GM10847 (cell line): Measurements from ENCODE around the gene NCLN.

Source experiments
- POLR2A ChIP-seq: IDR thresholded peaks from 2 replicates; pipeline ENCODE4 v1.6.1; 2011; ENCODE audit not compliant: insufficient read length; ENCODE audit errors: extremely low read depth

The NCLN gene

DNA sequence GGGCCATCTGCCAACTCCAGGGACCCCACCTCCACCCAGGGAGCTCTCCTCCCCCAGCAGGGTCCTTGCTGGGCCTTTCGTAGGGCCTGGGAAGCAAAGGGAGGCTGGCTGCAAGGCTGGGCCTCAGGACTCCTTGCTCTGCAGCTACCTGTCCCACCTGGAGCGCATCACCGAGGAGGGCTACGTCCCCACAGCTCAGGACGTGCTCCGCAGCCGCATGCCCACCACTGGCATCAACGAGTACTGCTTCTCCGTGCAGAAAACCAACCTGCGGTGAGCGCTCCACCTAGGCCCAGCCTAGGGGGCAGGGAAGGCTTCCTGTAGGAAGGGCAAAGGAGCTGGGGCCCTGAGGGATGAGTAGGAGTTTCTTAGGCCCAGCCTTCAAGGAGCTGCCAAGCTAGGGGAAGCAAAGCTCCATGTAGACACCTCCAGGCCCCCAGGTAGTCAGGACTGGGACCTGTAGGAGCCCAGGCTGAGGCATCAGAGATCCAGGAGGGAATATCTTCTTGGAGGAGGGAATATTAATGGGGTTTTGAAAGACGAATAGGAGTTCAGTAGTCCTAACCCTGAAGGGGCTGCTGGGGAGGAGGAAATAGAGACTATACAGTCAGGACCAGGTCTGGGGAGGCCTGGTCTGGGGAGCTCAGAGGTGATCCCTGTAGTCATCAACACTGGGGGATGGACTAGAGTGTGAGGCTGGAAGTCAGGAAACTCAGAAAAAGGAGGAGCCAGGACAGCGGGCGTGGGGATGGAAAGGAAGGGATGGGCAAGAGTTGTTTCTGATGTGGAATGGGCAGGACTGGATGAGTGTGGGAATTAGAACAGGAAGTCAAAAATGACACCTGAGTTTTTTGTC, 33.9 kb upstream of the NCLN start:
- TF ChIP-seq POLR2A = no peak

DNA sequence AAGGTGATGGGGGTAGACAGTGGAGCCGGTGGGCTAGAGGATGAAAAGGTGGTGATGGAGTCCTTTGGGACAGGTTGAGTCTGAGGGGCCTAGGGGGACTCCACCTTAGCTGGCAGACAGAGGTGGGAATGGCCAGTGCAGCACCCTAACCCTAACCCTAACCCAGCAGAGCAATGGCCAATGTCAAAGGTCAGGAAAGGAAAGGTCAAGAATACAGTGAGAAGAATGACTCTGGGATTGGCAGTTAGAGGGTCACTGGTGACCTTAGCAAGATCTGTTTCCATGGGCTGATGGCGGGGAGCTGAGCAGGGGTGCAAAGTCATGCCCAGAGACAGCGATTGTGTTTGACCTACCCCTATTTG, 33.3 kb upstream of the NCLN start:
- no peak for TF ChIP-seq POLR2A

DNA sequence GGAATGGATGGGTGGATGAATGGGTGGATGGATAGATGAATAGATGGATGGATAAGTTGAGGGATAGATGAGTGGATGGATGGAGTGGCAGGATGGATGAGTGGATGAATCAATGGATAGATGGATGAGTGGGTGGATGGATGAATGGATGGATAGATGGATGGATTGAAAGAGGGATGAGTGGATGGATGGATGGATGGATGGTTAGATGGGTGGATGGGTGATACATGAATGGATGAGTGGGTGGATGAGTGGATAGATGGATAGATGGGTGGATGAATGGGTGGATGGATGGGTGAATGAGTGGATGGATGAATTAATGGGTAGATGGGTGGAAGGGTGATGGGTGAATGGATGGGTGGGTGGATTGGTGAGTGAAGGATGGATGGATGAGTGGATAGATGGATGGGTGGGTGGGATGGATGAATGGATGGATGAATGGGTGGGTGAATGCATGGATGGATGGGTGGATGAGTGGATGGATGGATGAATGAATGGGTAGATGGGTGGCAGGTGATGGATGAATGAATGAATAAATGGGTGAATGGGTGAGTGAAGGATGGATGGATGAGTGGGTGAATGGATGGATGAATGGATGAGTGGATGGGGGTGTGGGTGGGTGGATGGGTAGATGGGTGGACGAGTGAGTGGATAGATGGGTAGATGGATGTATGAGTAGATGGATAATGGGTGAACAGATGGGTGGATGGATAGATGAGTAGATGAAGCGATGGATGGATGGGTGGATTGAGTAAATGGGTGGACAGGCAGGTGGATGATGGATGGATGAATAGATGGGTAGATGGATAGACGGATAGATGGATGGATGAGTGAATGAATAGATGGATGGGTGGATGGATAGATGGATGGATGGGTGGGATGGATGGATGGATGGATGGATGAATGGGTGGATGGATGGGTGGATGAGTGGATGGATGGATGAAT, 32.2 kb upstream of the NCLN start:
- TF ChIP-seq POLR2A = no peak

DNA sequence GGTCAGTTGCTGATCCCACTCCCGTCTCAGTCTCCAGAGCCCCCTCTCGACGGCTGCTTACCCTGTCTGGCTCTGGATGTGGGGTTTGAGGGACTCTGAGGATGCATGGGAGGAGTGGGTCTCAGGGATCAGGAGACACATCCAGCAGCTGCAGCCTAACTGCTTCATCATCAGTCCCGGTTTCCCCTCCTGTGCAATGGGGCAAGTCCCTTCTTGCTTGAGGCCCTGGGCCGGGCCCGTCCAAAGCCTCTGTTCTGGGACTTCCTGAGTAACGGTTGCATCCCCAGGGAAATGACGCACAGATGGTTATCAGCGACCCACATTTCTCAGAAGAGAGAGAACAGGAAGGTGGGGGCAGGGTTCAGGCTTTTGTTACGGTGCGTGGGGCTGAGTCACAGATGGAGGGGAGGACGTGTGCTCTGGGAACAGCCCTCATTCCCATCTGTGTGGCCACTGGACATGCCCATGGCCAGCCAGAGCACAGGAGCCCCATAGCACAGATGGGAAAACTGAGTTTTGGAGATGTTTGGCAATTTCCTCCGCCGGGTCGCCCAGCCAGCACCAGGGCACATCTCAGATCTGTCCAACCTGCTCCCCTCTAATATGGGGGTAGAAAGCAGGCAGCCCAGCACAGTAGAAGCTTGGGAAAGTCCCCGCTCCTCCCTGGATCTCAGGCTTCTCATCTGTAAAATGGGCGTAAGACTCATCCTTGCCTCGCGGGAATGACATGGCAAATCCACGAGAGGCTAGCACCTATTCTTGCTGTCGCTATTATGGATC, 30.6 kb upstream of the NCLN start:
- TF ChIP-seq POLR2A = peak; percentile 20

DNA sequence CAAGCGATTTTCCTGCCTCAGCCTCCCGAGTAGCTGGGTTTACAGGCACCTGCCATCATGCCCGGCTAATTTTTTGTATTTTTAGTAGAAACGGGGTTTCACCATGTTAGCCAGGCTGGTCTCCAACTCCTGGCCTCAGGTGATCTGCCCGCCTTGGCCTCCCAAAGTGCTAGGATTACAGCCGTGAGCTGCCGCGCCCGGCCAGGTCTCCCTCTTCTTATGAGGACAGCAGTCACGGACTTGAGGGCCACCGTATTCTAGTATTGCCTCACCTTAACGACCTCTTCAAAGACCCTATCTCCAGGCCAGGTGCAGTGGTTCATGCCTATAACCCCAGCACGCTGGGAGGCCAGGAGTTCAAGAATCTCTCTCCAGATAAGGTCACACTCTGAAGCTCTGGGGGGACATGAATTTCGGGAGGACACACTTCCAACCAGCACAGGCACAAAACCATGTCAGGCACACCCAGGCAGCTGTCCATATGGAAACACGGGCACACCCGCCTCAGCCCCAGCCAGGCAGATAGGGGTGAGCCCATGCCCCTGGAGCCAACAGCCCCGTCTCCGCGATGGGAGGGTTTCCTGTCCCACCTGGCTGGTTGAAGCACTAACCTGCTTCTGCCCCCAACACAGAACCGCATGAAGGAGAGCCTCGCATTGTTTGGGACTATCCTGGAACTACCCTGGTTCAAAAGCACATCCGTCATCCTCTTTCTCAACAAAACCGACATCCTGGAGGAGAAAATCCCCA, 28.5 kb upstream of the NCLN start:
- no peak for TF ChIP-seq POLR2A

DNA sequence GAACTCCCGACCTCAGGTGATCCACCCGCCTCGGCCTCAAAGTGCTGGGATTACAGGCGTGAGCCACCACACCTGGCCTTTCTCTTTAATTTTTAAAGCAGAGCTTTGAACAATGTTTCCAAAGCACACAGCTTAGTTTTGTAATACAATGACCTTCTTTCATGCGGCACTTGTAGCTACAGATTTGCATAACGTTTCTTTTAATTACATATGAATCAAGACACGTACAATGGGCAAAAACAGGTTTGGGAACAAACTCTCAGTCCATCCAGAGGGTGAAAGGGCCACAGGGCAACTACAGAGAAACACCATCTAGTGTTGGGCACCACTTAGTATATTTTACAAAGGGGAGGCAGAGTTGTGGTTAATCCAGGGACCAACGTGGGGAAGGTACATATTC, 26.2 kb upstream of the NCLN start:
- TF ChIP-seq POLR2A = no peak

DNA sequence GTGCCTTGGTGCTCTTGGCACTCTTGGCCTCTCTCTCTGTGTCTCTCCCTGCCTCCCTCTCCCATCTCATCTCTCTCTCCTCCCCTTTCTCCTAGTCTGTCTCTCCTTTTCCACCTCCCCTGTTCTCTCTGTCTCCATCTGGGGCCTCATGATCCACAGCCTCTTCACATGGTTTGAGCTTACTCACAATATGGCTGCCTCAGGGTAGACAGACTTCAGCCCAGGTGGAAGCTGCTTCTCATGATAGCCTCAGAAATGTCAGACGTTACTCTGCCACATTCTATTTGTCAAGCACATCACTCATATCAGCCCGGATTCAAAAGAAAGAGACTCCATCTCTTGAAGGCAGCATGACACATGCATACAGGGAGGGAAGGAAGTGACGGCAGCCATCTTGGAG, 25.5 kb upstream of the NCLN start:
- TF ChIP-seq POLR2A = no peak

DNA sequence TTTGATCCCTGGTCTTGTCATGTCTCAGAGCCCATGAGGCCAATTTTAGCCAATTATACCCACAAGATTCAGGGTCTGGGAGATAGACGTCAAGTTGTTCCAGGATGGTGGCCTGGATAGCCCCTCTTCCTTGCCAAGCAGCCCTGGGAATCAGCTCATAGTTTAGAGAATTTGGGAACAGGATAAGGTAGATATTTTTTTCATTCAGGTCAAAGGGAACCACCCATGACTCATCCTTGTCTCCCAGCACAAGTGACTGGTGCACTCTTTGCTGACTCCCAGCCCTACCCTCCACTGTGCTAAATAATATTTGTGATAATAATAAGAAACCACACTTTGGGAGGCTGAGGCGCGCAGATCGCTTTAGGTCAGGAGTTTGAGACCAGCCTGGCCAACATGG, 24.3 kb upstream of the NCLN start:
- no peak for TF ChIP-seq POLR2A

DNA sequence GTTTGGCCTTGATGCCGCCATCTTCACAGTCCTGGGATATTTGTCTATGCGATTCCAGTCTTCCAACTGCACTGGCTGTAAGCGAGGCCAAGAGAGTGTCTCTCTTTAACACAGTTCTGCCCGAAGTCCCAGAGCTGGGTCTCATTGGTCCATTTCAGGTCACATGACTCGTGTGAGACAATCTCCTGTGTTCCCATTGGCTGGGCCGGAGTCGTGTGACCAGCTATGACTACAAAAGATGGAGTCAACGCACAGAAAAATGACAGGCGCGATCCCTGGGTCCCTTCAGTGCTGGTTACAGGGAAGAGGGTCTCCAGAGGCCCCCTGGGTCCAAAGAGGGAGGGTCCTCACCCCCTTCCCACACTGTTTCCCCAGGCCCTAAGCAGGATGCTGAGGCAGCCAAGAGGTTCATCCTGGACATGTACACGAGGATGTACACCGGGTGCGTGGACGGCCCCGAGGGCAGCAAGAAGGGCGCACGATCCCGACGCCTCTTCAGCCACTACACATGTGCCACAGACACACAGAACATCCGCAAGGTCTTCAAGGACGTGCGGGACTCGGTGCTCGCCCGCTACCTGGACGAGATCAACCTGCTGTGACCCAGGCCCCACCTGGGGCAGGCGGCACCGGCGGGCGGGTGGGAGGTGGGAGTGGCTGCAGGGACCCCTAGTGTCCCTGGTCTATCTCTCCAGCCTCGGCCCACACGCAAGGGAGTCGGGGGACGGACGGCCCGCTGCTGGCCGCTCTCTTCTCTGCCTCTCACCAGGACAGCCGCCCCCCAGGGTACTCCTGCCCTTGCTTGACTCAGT, 23.1 kb upstream of the NCLN start:
- TF ChIP-seq POLR2A = no peak

DNA sequence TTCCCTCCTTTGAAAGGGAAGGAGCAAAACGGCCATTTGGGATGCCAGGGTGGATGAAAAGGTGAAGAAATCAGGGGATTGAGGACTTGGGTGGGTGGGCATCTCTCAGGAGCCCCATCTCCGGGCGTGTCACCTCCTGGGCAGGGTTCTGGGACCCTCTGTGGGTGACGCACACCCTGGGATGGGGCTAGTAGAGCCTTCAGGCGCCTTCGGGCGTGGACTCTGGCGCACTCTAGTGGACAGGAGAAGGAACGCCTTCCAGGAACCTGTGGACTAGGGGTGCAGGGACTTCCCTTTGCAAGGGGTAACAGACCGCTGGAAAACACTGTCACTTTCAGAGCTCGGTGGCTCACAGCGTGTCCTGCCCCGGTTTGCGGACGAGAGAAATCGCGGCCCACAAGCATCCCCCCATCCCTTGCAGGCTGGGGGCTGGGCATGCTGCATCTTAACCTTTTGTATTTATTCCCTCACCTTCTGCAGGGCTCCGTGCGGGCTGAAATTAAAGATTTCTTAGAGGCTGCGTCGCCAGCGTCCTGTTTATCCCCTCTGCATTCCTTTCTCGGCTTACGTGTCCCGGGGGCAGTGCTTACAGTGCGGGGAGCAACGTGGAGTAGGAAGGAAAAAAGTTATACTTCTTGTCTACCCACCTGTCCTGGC, 22.4 kb upstream of the NCLN start:
- TF ChIP-seq POLR2A = no peak

DNA sequence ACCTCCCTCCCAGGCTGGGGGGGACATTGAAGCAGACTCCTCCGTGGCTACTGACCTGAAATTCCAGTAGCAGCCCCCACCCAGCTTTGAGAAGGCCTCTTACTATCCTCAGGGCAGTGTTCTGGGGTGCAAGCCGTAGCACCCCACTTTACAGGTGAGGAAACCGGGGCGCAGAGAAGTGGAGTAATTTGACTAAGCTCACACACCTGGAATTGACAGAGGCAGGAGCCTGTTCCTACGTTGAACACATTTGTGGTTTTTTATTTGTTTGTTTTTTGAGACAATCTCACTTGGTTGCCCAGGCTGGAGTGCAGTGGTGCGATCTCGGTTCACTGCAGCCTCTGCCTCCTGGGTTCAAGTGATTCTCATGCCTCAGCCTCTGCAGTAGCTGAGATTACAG, 21.8 kb upstream of the NCLN start:
- TF ChIP-seq POLR2A = no peak

DNA sequence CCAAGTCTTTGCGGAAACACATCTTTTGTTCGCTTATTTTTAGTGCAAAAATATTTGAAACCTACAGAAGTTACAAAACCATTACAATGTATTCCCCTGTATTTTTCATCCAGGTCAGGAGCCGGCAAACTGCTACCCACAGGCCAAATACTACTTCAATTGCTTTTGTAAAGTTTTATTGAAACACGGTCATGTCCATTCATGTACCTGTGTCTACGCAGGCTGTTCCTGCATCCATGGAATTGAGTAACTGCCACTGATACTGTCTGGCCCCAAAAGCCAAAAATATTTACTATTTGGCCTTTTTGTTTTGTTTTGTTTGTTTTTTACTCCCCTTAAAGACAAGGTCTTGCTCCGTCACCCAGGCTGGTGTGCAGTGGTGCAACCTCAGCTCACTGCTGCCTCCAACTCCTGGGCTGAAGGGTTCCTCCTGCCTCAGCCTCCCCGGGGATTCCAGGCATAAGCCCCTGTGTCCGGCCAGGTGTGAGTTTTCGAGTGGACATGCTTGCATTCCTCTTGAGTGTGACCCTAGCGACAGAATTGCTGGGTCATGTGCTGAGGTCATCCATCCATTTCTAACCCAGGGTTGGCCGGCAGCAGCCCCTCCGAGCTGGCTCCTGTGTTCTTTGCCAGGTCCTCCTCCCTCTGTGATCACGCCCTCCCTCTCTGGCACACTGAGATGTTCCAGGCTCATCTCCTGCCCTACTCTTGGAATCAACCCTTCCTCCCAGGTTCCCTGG, 18.0 kb upstream of the NCLN start:
- TF ChIP-seq POLR2A = no peak
